Heart left ventricle (tissue), 13 donors: ENCODE measurements around the gene MCIDAS.
A peak's percentile ranks its signal among the peaks of the same experiment; 100 is the strongest.

Experiments
- CTCF ChIP-seq, 12 donors: fragments of 200-600 bp; sonication (generic) in 4 of 12; IDR thresholded peaks; one replicate each; pipeline versions ENCODE4 v1.5.0 to v1.8.0; 2018 to 2022; ENCODE audit warnings: antibody characterized with exemption in 12 of 12, mild to moderate bottlenecking in 5 of 12
- POLR2A ChIP-seq, 2 donors: fragments of 450-650 bp; IDR thresholded peaks; one replicate each; pipeline ENCODE4 v1.6.1; 2017; ENCODE audit warnings: antibody characterized with exemption in 2 of 2, mild to moderate bottlenecking in 2 of 2, moderate library complexity in 2 of 2
- donor health status: ischemic (EF 13 %, LVEDD 7.1; RV severe dilation, severe dysfunction).
- donor health status: DM: no; HTN: yes; CAD: no.
- donor health status: DM: no; HTN: no; CAD: no.
- donor health status: ischemic (EF 25% LVEDD 6.9; RV normal size, moderate dysfunction).
- donor health status: ischemic (EF 25% LVEDD 5.7; RV mildly dilated, moderate dysfunction).
- donor health status: ischemic (EF 35%, LVEDD 5.7; RV mildly dilated, moderate dysfunction).
- donor health status: nonischemic (EF 11% LVEDD 7.7; RV severe dilation, severe dysfunction).
- donor health status: DM: yes; HTN: yes; CAD: no.
- donor health status: PGD.
- donor health status: ischemic (EF 29% LVEDD 5.4; RV normal size, mild dysfunction).
- donor health status: nonischemic (EF 23%, LVEDD 6.1; RV moderate dilation, normal function).

DNA sequence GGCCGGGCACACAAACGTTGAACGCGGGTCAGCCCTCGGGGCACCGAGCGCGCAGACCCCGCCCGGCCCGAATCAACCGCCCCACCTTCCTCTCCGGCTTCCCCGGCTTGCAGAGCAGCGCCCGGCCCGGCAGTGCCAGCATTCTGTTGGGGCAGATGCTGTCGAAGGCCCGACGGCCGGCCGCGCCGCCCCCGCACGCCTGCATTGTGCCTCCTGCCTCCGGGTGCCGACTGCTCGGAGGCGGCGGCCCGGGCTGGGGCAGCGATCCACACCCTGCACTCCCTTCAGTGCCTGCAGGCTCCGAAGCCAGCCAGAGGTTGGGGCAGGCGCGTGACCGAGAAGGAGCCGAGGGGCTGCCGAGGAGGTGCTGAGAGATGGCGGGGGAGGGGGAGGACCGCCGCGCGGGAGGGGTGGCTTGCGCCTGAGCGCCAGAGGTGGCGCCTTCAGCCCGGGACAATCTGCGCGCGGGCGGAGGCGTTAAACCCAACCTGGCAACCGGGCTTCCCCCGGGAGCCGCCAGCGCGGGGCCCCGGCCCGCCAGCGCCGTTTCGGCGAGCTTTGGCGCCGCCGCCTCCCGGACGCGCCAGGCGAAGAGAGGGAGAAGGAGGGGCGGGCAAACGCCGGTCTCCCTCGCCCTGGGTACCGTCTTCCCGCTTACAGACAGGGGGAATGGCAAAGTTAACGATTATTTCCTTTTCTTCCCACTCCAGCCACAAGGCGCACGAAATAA is at the start of gene MCIDAS:
- TF ChIP-seq POLR2A (IDR thresholded peaks at IDR 0.05) (no peak), CTCF (IDR thresholded peaks at IDR 0.05) (peak in 3 of 12 donors; percentile 10 to 29 (median 16))
